ENCODE data around the gene SMTNL1. TPM values are rescaled to one million over a fixed set of nuclear protein-coding genes. Genes with fewer than 3 reads are reported as not detected.

The SMTNL1 gene
- total RNA-seq, 4 donors from 2014 or later = not detected

DNA sequence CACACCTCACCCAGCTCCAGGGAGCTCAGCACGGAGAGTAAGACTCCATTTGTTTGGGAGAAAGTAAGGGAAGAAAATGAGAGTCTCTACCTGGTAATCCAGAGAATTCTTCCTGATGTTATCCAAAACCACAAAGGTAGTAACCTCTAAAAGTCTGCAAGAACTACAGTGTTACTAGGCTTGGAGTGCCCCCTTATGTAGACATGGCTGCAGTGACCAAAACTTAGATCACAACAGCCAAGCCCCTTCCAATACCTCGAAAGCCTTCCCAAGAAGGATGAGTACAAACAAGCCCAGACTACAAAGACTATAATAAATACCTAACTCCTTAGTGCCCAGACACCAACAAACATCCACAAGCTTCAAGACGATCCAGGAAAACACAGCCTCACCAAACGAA lies 25.2 kb downstream of the SMTNL1 start:
- TF ChIP-seq, protein P1, sequence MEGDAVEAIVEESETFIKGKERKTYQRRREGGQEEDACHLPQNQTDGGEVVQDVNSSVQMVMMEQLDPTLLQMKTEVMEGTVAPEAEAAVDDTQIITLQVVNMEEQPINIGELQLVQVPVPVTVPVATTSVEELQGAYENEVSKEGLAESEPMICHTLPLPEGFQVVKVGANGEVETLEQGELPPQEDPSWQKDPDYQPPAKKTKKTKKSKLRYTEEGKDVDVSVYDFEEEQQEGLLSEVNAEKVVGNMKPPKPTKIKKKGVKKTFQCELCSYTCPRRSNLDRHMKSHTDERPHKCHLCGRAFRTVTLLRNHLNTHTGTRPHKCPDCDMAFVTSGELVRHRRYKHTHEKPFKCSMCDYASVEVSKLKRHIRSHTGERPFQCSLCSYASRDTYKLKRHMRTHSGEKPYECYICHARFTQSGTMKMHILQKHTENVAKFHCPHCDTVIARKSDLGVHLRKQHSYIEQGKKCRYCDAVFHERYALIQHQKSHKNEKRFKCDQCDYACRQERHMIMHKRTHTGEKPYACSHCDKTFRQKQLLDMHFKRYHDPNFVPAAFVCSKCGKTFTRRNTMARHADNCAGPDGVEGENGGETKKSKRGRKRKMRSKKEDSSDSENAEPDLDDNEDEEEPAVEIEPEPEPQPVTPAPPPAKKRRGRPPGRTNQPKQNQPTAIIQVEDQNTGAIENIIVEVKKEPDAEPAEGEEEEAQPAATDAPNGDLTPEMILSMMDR (IDR thresholded peaks at IDR 0.05; ENCODE audit: low read depth) = no peak

DNA sequence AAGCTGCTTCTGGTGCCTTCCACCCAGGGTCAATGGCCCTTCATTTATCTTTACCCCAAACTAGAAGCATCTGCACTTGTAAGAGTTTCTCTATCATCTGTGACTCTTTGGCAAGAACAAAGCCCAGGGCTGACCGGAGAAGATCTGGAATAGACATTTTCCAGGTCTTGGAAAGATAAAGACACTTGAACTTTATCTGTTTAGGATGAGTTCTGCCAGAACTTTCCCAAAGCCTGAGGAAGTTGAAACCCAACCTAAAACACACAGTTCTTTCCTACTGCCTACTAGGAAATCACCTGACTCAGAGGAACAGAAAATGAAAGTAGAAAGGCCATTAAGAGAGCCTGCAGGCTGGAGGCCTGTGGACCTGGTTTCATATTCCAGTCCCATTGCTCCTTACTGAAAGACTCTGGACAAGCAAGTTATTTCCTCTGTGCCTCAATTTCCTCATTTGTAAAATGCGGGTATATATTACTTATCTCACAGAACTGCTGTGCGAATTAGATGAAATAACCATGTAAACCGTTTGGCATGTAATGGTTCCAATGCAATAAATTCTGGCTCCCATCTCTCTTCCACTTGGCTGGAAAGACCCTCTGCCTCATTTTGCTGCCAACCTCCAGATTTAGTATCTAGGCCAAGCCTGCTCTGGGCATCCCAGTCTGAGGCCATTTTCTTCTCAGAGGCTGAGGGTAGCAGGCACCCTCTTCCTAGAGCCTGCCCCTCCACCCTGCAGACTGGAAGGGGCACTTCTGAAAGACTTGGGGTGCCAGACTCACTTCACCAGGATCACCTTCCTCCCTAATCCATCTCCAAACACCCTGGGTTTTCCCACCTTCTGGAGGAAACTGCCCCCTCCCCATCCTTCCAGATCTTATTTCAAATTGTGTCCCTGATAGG lies 28.9 kb downstream of the SMTNL1 start:
- TF ChIP-seq, protein P1 (IDR thresholded peaks at IDR 0.05; ENCODE audit: low read depth) = no peak

DNA sequence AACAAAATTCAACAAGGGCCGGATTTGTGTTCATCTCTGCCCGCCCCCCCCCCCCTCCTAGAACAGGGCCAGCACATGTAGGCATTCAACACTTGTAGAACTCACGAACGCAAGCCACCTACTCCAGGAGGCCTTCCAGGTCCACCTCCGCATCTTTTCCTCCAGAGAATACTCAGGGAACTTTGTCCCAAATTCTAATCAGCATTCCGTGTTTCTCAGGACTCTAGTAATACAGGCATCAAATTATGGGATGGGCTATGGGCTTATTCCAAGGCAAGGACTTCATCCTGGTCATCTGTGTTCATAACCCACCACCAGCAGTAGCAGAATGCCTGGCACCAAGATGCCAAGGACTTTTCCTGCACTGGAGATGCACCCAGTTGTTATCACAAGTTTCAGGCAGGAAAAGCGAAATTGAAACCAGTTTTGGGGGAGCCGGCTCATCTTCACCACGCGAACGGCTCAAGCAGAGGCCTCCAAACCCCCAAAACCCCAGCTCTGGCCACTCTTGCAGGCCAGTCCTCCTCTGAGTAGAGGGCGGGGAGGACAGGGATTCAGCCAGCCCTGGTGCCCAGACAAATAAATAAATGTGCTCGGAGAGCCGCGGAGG lies 29.6 kb downstream of the SMTNL1 start:
- TF ChIP-seq, protein P1 (IDR thresholded peaks at IDR 0.05; ENCODE audit: low read depth) = no peak

DNA sequence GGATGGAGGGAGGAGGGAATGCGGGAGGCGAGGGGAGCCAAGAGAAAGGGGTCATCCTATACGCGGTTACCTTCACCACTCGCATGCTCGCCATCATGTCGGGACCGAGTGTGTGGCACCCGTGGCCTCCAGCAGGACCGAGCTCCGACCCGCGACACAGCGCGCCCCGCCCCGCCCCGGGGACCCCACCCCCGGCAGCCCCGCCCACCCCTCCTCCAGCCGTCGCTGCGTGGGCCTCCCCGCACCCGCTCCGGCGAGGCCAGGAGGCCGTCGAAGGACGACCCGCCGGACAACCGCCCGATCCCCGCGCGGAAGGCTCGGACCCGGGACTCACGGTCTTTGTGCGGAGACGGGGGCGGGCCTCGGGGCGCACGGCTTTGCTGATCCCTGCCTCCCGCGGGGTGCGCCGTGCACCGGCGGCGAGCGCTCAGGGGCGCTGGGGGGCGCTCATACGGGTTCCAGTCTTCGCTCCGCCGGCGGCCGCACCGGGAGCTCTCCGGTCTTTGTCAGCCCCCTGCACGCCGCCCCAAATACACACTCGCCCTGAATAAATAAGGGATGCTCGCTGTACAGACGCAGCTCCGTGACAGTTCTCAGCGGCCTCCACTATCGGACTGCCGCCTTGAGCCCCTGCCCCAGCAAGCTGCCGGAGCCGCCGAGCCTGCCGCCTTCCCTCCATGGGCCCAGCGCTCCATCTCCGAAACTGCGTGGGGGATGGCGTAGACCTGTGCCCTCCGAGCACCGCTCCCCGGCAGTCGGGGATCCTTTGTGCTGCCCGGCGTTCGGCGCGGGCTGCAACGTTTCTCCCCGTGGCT lies 30.3 kb downstream of the SMTNL1 start, which contains the start of gene UBE2L6:
Gene UBE2L6, minus strand, starts transcription at position 158 of the 815 bp plus-strand sequence. Its CDS starts 61 bp downstream, at position 97.
- TF ChIP-seq, protein P1 (IDR thresholded peaks at IDR 0.05; ENCODE audit: low read depth) = no peak

DNA sequence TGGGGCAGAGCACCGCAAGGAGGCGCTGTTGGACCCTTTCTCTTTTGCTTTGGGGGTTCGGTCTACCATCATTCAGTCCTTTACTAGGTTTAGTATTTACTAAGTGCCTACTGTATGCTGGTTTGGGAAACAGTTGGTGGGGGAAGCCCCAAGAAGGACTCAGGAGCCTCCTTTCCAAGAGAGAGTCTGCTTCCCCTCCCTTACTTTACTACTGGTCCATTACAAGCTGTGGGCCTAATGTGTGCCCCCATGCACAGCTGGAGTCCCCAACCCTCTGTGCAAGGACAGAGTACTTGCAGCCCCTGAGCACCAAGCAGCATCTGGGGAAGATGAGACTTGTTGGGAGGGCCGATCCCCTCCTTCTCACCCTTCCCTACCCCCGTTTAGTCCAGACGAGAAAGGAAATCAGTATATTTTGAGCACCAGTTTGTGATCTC lies 31.0 kb downstream of the SMTNL1 start:
- TF ChIP-seq, protein P1 (IDR thresholded peaks at IDR 0.05; ENCODE audit: low read depth) = no peak

DNA sequence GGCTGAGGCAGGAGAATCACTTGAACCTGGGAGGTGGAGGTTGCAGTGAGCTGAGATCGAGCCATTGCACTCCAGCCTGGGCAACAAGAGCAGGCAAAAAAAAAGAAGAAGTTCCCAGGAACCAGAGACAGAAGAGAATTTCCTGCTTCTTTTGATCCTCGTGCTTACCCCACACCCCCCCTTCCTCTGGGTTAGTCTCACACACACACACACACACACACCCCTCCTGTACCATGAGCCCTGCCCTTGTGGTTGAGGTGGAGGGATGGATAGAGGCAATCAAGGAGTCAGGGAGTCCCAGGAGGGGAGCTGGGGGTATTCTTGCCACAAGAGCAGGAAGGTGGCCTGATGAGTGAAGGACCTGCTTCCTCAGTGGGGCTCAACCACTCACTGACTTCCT lies 34.2 kb downstream of the SMTNL1 start:
- TF ChIP-seq, protein P1 (IDR thresholded peaks at IDR 0.05; ENCODE audit: low read depth) = no peak
